ENCODE data around the gene RBM14.
"Not testable (repeated sequence)": the region's sequence is repeated elsewhere in the genome, so short reads cannot be mapped to it uniquely, and the experiment has no call there.

The RBM14 gene

DNA sequence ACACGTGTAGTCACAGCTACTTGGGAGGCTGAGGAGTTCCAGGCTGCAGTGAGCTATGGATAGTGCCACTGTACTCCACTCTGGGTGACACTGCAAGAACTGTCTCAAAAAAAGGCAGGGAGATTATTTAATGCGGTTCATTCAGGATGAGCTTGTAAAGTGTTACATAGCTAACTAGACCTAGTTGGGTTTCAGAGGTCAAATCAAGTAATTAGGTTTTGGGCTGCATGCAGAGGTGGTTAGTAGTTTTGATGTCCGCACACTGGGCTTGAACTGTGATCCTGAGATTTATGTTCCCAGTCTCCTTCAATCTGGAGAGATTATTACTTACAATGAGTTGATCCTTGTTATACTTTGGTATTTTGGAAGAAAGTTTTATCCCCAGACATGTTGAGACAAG lies 20.0 kb downstream of the RBM14 start:
- DNase-seq (ENCODE audit: low read depth in 2 of 2), result no peak

DNA sequence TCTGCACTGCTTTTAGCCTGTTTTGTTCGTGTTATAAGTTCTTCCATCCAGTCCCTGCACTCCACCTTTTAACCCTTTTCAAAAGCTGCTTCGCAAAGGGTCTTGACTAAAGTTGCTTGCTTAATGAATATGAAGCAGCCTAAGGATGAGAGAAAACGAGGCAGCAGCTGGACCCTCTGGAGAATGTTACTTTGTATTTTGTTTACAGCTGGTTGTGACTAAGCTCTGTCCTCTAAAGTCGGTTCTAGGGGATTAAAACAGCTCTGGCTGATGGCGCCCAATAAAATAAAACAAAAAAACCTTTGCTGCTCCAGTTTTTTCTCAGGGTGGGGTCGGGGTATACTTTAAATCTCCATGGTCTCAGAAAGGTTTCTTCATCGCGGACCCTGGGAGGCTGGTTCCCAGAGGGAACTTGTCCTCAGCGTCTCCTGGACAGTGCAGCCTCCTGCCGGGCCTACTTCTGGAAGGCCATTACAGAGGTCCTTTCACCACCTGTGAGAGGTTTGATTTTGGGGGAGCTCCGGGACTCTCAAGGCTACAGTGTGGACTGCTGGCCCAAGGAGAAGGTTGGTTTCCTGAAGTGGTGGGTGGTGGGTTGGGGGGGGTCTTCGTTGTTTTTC lies 21.2 kb downstream of the RBM14 start:
- DNase-seq (ENCODE audit: low read depth in 2 of 2), result no peak

DNA sequence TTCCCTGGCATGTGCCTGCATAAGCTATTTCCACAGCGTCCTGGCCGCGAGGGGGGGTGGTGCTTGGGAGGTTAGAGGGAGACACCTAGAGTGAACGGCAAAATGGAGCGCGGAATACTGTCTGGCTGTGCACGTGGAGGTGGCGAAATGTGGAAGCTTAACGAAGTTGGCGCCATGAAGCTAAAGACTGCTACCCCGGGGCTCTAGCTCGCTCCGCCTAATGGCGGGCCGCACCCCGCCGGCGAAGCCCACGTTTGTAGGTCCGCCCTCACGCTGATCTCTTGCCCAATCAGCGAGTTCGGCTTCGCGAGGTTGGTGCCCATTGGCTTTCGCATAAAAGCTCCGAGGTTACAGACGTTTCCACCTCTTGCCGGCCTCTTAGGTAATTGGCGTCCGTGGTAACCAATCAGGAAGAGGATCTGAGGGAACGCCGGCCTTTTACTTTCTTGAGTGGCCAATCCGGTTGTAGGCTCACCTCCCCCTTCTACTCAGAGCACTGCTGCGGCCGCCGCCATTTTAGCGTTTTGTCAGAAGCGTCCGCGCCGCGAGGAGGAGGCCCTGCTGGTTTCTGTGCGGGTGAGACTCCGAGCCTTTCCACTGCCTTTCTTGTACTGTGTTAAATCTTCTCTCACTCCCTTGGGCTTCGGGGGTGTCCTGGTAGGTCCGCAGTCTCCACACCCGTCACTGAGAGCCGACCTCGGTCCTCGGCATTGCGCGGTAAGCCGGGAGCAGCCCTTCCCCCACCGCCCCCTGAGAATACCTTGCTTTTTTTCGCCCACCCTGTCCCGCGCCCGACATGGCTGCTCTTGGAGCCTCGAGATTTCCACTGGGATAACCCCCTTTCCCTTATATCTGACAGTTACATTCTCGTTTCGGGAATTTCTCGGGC lies 22.0 kb downstream of the RBM14 start, which contains the start of gene RBM4:
Gene RBM4, plus strand, starts transcription at position 527 of the 889 bp plus-strand sequence. CDS start 1,009 bp downstream, outside the sequence.
- DNase-seq (ENCODE audit: low read depth in 2 of 2), result peak; percentile 77 to 92

DNA sequence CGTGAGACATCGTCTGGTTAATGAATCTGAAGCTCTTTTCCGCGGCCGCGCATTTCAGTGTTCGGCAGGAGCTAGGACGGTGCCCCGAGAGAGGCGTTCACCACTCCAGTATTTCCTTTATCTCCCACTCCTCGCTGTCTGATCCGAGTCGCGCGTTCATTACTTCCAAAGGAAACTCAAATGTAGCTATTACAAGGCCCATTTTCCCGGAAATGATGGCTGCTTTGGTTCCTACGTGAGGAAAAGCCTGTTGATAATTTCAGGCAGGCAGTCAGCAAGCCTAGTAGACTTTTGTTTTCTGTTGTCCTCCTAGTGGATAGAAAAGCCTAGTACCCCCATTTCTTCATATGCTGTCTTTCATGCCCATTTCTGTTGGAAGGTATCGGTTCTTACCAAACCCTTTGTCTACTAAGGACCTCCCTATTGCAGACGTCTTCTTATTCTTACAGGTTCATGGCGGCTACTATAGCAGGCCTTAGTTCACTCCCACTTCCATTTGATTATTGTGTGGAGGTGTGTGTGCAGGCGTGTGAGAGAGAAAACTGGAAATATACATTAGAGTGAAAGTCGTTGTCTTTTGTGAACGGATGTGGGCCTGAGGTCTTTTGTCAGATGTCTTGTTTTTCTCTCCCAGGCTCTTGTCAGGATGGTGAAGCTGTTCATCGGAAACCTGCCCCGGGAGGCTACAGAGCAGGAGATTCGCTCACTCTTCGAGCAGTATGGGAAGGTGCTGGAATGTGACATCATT lies 22.8 kb downstream of the RBM14 start:
- no peak for DNase-seq (ENCODE audit: low read depth in 2 of 2)

DNA sequence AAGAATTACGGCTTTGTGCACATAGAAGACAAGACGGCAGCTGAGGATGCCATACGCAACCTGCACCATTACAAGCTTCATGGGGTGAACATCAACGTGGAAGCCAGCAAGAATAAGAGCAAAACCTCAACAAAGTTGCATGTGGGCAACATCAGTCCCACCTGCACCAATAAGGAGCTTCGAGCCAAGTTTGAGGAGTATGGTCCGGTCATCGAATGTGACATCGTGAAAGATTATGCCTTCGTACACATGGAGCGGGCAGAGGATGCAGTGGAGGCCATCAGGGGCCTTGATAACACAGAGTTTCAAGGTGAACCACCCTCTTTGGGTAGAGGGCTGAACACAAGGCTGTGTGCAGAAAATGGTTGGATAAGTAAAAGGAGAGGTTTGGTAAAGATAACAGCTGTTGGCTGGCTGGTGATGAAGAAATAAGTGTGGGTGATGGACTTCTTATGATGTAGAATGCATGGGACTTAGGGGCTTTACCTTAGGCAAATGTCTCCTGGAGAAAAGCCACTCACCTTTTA lies 23.4 kb downstream of the RBM14 start:
- not testable (repeated sequence) for DNase-seq (ENCODE audit: low read depth in 2 of 2)

DNA sequence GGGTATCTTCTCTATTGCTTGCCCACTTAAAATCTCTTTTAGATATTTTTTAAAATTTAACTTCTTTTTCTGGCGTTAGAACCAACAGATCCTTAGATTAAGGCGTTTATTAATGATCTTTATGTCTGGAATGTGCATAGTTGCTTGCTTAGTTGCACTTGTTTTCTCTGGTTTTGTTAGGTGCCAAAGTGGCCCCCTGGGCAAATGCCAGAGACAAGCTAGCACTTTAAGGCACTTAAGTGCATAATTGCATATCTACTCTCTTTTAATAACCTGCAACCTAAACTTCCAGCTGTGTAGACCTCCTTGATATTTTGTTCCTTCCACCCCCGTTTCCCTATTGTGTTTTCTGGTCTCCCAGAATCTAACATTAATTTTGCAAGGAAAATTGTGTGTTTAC lies 25.4 kb downstream of the RBM14 start:
- DNase-seq (ENCODE audit: low read depth in 2 of 2), result no peak

DNA sequence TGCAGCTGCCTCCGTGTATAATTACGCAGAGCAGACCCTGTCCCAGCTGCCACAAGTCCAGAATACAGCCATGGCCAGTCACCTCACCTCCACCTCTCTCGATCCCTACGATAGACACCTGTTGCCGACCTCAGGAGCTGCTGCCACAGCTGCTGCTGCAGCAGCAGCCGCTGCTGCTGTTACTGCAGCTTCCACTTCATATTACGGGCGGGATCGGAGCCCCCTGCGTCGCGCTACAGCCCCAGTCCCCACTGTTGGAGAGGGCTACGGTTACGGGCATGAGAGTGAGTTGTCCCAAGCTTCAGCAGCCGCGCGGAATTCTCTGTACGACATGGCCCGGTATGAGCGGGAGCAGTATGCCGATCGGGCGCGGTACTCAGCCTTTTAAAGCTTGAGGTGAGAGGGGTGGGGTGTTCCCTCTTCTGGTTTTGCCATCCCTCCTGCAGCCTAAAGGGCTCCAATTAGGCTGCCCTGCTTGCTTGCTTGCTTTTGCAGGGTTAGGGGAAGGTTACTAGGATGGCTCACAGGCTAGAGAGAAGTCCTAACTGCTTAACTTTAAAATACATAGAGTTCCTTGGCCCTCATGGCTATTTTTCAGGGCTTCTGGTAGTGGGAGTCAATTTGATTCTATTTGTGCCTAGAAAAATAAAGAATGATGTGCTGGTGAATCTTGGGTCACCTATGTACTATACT lies 27.5 kb downstream of the RBM14 start:
- DNase-seq (ENCODE audit: low read depth in 2 of 2), result no peak

DNA sequence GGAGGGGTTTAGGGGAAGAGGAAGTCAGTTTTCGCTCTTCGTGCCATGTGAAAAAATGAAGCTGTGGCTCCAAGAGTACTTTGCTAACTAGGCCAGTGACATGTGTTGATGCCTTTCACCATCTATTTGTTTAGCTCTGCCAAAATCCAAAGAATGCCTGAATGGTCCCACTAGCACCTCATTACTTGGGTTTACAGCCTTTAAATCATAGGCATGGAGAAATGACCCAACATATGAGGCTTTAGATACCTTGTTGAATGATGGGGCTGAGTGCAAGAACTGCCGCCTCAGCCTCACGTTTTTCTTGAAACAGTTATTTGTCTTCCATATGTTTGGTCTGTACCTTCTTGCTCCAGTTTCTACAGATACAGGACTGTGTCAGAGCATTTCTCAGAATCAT lies 30.4 kb downstream of the RBM14 start:
- no peak for DNase-seq (ENCODE audit: low read depth in 2 of 2)

DNA sequence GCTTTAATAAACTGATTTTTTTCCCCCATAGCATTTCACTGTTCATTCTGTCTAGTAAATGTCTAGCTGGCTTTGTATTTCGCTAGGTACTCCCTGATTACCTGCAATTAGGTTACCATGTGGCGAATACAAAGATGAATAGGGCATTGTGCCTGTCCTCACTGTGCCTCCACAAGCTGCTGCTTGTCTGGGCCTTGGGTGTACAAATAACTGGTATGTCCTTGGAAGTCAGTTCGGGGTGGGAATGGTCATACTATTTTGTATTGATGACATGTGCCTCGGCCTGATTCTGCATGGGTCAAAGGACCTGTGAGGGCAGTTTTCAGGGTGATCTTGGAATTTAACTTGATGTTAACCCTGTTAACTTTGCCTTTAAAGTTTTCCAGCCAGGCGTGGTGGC lies 33.5 kb downstream of the RBM14 start:
- DNase-seq (ENCODE audit: low read depth in 2 of 2), result no peak

DNA sequence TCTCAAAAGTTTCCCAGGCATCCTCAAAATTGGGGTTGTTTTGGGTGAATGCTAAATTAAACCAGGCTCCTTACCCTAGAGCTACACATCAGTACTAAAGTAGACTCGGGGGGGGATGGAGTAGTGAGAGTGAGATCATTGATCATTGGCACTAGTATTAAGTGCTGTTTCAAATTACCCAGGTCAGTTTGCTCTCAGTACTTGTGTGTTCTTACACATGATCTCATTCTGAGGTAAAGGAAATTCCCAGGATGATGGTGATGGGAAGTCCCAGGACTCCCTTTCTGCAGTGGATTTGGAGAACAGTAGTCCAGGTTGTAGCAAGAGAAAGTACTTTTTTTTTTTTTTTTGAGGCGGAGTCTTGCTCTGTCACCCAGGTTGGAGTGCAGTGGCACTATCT lies 34.6 kb downstream of the RBM14 start:
- no peak for DNase-seq (ENCODE audit: low read depth in 2 of 2)

DNA sequence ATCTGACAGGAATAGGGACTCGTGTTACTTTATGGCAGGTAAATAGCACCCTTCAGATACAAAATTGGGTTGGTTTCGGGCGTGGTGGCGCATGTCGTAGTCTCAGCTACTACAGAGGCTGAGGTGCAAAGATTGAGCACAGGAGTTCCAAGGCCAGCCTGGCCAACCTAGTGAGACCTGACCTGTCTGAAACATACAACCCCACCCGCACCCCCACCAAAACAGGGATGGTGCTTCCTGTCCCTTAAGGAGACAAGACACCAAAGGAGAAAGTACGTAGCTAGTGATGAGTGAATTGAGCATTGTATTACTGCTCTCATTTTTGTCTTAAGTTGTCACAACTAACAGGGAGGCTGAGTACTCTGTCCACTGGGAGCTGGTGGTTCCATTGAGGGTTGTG lies 36.2 kb downstream of the RBM14 start:
- no peak for DNase-seq (ENCODE audit: low read depth in 2 of 2)

DNA sequence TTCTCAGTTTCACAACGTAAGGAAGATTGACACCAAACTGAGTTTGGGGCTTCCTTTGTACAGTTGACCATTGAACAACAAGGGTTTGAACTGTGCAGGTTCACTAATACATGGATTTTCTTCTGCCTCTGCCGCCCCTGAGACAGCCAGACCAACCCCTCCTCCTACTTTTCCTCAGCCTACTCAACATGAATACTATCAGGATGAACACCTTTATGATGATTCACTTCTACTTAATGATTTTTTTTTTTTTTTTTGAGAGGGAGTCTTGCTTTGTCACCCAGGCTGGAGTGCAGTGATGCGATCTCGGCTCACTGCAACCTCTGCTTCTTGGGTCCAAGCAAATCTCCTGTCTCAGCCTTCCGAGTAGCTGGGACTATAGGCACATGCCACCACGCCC lies 36.7 kb downstream of the RBM14 start:
- DNase-seq (ENCODE audit: low read depth in 2 of 2), result no peak

DNA sequence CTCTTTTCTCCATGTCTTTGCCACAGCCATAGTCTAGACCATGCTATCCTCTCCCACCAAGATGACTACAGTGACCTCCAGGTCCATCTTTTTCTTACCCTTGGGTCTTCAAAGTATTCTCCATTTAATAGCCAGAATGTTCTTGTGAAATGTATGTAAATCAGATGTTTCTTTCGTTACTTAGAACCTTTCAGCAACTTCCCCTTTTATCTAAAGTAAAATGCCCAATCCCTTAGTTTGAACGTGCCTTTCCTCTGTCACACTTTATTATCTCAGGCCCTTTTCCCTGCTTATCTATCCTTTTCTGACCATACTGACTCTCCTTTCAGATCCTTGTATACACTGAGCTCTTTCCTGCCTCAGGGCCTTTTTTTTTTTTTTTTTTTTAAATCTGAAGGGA lies 43.3 kb downstream of the RBM14 start:
- DNase-seq (ENCODE audit: low read depth in 2 of 2), result no peak

DNA sequence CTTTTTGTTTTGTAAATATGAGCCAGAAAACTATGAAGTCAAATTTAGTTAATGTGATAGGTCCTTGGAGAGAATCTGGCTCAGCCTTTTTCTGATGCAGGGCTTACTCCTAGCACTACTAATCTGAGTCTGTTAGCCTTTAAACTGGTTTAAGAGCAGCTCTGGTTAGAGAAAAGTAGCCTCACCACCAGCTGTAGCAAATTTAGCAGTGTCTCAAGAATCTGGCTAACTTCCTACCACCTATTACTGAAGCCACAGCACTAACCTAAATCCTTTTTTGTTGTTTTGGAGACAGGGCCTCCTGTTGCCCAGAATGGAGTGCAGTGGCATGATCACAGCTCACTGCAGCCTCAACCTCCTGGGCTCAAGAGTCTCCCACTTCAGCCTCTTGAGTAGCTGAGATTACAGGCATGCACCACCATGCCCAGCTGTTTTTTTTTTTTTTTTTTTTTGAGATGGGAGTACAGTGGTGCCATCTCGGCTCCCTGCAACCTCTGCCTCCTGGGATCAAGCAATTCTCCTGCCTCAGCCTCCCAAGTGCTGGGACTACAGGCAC lies 47.4 kb downstream of the RBM14 start:
- no peak for DNase-seq (ENCODE audit: low read depth in 2 of 2)

DNA sequence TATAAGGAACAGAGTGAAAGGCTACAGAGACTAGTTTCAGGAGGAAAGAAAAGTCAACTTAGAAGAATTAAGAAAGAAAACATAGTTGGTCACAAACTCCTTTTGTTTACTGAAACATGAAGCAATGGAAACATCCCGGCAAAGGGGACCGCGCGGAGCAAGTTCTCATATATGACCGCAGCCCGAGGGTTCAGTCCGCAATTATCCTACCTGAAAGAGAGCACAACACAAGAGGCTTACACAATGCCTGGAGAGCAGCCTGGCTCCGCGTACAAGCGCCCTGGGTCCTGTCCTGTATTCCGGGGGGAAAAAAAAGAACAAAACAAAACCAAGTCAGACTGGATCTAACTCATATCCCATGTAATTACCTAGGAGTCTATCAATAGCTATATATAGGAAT lies 48.9 kb downstream of the RBM14 start:
- DNase-seq (ENCODE audit: low read depth in 2 of 2), result no peak

DNA sequence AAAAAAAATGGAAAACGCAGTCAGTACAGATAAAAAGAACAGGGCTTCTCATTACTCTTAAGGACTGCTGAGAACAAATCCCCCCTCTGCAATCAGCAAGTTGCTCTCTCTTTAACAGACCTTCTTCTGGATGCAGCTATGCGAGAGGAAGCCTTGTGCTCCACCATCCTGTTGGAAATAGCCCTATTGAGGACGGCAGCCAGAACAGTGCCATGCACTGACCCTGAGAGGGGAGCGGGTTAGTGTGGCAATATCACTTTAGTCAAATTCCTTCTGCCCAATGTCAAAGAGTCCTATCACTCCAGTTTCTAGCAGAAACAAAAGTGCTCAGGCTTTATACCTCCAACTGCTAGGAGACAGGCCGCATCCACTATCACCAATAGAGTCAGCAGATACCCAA lies 54.4 kb downstream of the RBM14 start:
- no peak for DNase-seq (ENCODE audit: low read depth in 2 of 2)

DNA sequence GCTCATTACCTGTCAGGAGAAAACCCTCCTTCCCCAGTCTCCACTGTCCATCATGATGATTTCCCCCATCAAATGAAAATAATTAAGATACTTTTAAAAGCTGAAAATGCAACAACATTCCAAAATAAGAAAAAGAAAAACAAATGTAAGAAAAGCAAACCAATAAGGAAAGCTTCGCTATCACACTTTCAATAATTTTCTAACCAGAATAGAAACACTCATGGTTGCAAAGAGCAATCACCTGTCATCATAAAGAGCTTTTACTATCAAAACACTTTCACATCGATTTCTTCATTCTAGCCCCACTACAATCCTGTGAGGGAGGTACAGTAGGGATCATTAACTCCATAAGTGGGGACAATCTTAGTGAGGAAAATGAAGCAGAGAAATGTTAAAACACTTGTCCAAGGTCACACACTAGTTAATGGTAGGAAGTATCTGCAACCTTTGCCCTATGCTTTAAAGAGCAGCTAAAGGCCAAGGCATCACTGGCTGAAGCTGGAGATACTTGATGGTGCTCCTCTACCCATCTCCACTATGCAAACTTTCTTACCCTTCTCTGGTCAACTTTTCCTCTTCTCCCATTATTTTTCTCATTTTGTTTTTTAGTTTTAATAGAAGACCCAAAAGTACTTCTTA lies 58.7 kb downstream of the RBM14 start:
- DNase-seq (ENCODE audit: low read depth in 2 of 2), result no peak

DNA sequence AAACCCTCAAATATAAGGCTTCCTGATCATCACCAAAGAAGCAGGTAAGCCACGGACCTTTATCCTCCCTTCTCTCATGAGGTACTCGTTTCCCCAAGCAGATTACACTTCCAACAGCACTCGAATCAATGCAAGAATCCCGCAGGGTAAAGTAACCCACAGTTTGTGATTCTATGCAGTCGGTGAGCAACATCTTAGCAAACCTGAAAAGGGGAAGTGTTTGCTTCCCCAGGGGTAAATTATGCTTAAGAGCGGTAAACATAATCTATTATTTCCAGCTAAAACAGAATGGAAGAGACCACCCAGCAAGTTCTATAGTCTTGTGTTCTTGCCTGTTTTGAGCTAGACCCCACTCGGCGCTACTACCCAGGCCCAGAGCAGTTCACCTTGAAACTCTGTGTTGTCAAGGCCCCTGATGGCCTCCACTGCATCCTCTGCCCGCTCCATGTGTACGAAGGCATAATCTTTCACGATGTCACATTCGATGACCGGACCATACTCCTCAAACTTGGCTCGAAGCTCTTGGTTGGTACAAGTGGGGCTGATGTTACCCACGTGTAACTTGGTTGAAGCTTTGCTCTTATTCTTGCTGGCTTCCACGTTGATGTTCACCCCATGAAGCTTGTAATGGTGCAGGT lies 60.0 kb downstream of the RBM14 start:
- no peak for DNase-seq (ENCODE audit: low read depth in 2 of 2)

Measured in stimulated activated CD4-positive, alpha-beta T cell treated with anti-CD3 and anti-CD28 coated beads, Interleukin-1b, Interleukin-23, amount 100 ng/mL, for 1 hour (primary cell).